Left lung (tissue), 10 donors: ENCODE data around the gene WASF3. TPM values are rescaled to one million over a fixed set of nuclear protein-coding genes. Genes with fewer than 3 reads are reported as not detected.

Experiments
- ATAC-seq: fragments of 200-7000 bp; cut with Tn5 transposase; one replicate; pipeline ENCODE4 v1.9.1; 2020; ENCODE audit warnings: moderate library complexity
- DNase-seq, 4 donors: peaks; one replicate each; pipeline ENCODE4 v3.0.0-alpha.2; 2013 to 2020
- H3K27ac ChIP-seq, 2 donors: fragments of 200-600 bp; sonication (generic) in 1 of 2; one replicate each; pipeline versions ENCODE4 v1.5.0 to v1.8.0; 2020 to 2021
- H3K27me3 ChIP-seq, 2 donors: fragments of 200-600 bp; sonication (generic) in 1 of 2; one replicate each; pipeline versions ENCODE4 v1.5.0 to v1.8.0; 2020 to 2021
- H3K36me3 ChIP-seq, 2 donors: fragments of 200-600 bp; sonication (generic) in 1 of 2; one replicate each; pipeline versions ENCODE4 v1.5.0 to v1.8.0; 2020 to 2021
- H3K4me1 ChIP-seq, 2 donors: fragments of 200-600 bp; one replicate each; pipeline ENCODE4 v1.8.0; 2021
- H3K4me3 ChIP-seq, 2 donors: fragments of 200-600 bp; sonication (generic) in 1 of 2; one replicate each; pipeline versions ENCODE4 v1.5.0 to v1.8.0; 2020 to 2021; ENCODE audit warnings: mild to moderate bottlenecking in 1 of 2
- H3K9me3 ChIP-seq, 2 donors: fragments of 200-600 bp; sonication (generic) in 1 of 2; one replicate each; pipeline versions ENCODE4 v1.5.0 to v1.8.0; 2020 to 2021
- CTCF ChIP-seq, 2 donors: fragments of 200-600 bp; sonication (generic) in 1 of 2; IDR thresholded peaks; one replicate each; pipeline versions ENCODE4 v1.5.0 to v1.8.0; 2021; ENCODE audit warnings: antibody characterized with exemption in 2 of 2
- intact Hi-C, 2 donors: fragments of 100-400 bp; cut with DNase I; formaldehyde crosslinking; loops; one replicate each; pipeline versions ENCODE4 v1.11.2 to v1.14.2; 2022
- polyA plus RNA-seq, 6 donors: library from polyadenylated mRNA; unstranded; fragments of 120-200 nt; gene quantifications; one replicate each; pipeline ENCODE4 v1.2.1, GENCODE V29; 2013; ENCODE audit not compliant: insufficient read length in 6 of 6
- total RNA-seq, 2 donors: library from RNA; stranded (reverse); fragmentation: NEBNext Ultra II Directional; extraction: Animal tissue kit (Norgen Biotek cat#: 25700); gene quantifications; one replicate each; pipeline ENCODE4 v1.2.1, GENCODE V29; 2021
- donor health status: DM: no; HTN: yes; CAD: no.
- donor health status: DM: no; HTN: no; CAD: no.

The WASF3 gene
- total and polyA plus RNA-seq, 8 donors = 10.9 to 24.5 (median 21.2) TPM

GRCh38 chr13:26651234-26651633, 93.8 kb downstream of the WASF3 start:
- Histone ChIP-seq H3K4me1 (no peaks in the 10 kb centered on the region), H3K9me3 (peaks cover 0 to 15% of the 10 kb centered on the region in 2 donors), H3K36me3 (no peaks in the 10 kb centered on the region), H3K27me3 (no peaks in the 10 kb centered on the region), H3K4me3 (no peak overlapping the region), H3K27ac (no peak overlapping the region)
- intact Hi-C loops = no loop called here
- no peak for ATAC-seq
- no peak for DNase-seq
- no peak for TF ChIP-seq CTCF (IDR thresholded peaks at IDR 0.05)

GRCh38 chr13:26653310-26653709, 95.8 kb downstream of the WASF3 start:
- intact Hi-C loops = no loop called here
- ATAC-seq = no peak
- Histone ChIP-seq H3K4me3 (no peak overlapping the region), H3K27me3 (no peaks in the 10 kb centered on the region), H3K4me1 (no peaks in the 10 kb centered on the region), H3K9me3 (peaks cover 0 to 15% of the 10 kb centered on the region in 2 donors), H3K27ac (no peak overlapping the region), H3K36me3 (no peaks in the 10 kb centered on the region)
- no peak for TF ChIP-seq CTCF (IDR thresholded peaks at IDR 0.05)
- no peak for DNase-seq

GRCh38 chr13:26653842-26654241, 96.4 kb downstream of the WASF3 start:
- no peak for TF ChIP-seq CTCF (IDR thresholded peaks at IDR 0.05)
- ATAC-seq = no peak
- intact Hi-C loops = no loop called here

GRCh38 chr13:26656919-26657318, 99.4 kb downstream of the WASF3 start:
- TF ChIP-seq CTCF (IDR thresholded peaks at IDR 0.05) = no peak
- Histone ChIP-seq H3K4me1 (no peaks in the 10 kb centered on the region), H3K9me3 (no peaks in the 10 kb centered on the region), H3K27me3 (no peaks in the 10 kb centered on the region), H3K27ac (no peak overlapping the region), H3K4me3 (no peak overlapping the region), H3K36me3 (no peaks in the 10 kb centered on the region)
- DNase-seq = peak in 1 of 4 donors; percentile 24
- peak; percentile 48 for ATAC-seq
- intact Hi-C loops = no loop called here

More at GRCh38 chr13:26653842-26654241, 96.4 kb downstream of the WASF3 start:
- no peaks in the 10 kb centered on the region for H3K27me3 ChIP-seq
- no peak overlapping the region for H3K27ac ChIP-seq
- peaks cover 0 to 15% of the 10 kb centered on the region in 2 donors for H3K9me3 ChIP-seq
- no peak for DNase-seq
- no peak overlapping the region for H3K4me3 ChIP-seq
- H3K4me1 ChIP-seq = no peaks in the 10 kb centered on the region
- no peaks in the 10 kb centered on the region for H3K36me3 ChIP-seq

GRCh38 chr13:26658448-26659385, 101.2 kb downstream of the WASF3 start:
- no peak for TF ChIP-seq CTCF (IDR thresholded peaks at IDR 0.05)
- H3K9me3 ChIP-seq = no peaks in the 10 kb centered on the region
- no peak for ATAC-seq
- no peaks in the 10 kb centered on the region for H3K36me3 ChIP-seq
- H3K27ac ChIP-seq = no peak overlapping the region
- no peak overlapping the region for H3K4me3 ChIP-seq
- intact Hi-C loops = no loop called here
- no peaks in the 10 kb centered on the region for H3K4me1 ChIP-seq
- peak in 1 of 4 donors; percentile 8 for DNase-seq
- no peaks in the 10 kb centered on the region for H3K27me3 ChIP-seq
